HL-60 (cell line): Measurements from ENCODE around the gene KDM6A.

Experiments used
- DNase-seq, 2 experiments: peaks; one replicate each; pipeline ENCODE4 v3.0.0-alpha.2; 2010 to 2020; ENCODE audit warnings: low read depth in 1 of 2, low spot score in 1 of 2
- H3K27ac ChIP-seq: fragments of 250-450 bp; sonication (Bioruptor Pico); replicated peaks from 2 replicates; pipeline ENCODE4 v1.5.1; 2020; ENCODE audit warnings: mild to moderate bottlenecking, moderate library complexity
- H3K27me3 ChIP-seq: fragments of 250-450 bp; sonication (Bioruptor Pico); 2 replicates; pipeline ENCODE4 v1.5.1; 2021; ENCODE audit warnings: mild to moderate bottlenecking, moderate library complexity; ENCODE audit not compliant: insufficient read depth, poor library complexity, severe bottlenecking
- H3K4me3 ChIP-seq: replicated peaks from 2 replicates; pipeline ENCODE4 v1.5.1; 2011; ENCODE audit warnings: mild to moderate bottlenecking, control low read depth, low read length; ENCODE audit not compliant: insufficient read depth
- GABPA ChIP-seq: IDR thresholded peaks from 2 replicates; pipeline ENCODE4 v1.6.1; 2012; ENCODE audit warnings: low read depth
- POLR2AphosphoS5 ChIP-seq: IDR thresholded peaks from 2 replicates; pipeline ENCODE4 v1.6.1; 2012; ENCODE audit warnings: low read depth
- SPI1 ChIP-seq: IDR thresholded peaks from 2 replicates; pipeline ENCODE4 v1.6.1; 2012; ENCODE audit warnings: low read depth, mild to moderate bottlenecking, borderline replicate concordance
- TF ChIP-seq, protein P1 (sequence below): IDR thresholded peaks from 2 replicates; pipeline ENCODE4 v1.6.1; 2012; ENCODE audit warnings: low read depth; ENCODE audit not compliant: insufficient replicate concordance
- TF ChIP-seq, protein P2 (sequence below): IDR thresholded peaks from one replicate; pipeline ENCODE4 v1.5.1; 2011; ENCODE audit warnings: low read length, control low read depth, inconsistent platforms; ENCODE audit not compliant: insufficient read depth

The KDM6A gene

DNA sequence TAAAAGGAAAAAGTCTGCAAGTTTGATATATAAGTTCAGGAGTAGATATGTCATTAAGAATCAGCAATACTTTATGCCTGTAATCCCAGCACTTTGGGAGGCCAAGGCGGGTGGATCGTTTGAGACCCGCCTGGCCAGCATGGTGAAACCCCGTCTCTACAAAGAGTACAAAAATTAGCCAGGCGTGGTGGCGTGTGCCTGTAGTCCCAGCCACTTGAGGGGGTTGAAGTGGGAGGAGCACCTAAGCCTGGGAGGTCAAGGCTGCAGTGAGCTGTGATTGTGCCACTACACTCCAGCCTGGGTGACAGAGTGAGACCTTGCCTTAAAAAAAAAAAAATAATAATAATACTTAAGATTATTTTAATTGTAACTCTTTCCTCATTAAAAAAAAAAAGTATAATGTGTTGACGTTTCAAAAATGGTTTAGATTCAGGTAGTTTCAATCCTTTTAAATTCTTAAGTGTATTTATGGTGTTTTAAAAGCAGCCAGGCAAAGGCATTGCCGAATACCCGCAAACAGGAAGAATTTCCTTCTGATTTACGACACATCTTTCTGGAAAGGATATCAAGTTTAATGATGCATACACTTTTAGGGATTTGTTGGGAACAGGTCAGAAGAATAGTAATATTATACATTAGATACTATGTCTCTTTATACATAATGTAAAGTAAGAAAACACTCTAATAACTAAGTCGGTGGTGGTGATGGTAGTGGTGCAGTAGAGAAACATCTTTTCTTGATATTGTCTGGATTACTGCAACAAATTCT is 80.9 kb downstream of the KDM6A start:
- Histone ChIP-seq H3K4me3 (no peak overlapping the region), H3K27ac (no peak overlapping the region), H3K27me3 (no peaks in the 10 kb centered on the region)
- no peak for DNase-seq
- TF ChIP-seq POLR2AphosphoS5: no peak
- no peak for TF ChIP-seq GABPA
- no peak for TF ChIP-seq SPI1
- TF ChIP-seq, protein P1, sequence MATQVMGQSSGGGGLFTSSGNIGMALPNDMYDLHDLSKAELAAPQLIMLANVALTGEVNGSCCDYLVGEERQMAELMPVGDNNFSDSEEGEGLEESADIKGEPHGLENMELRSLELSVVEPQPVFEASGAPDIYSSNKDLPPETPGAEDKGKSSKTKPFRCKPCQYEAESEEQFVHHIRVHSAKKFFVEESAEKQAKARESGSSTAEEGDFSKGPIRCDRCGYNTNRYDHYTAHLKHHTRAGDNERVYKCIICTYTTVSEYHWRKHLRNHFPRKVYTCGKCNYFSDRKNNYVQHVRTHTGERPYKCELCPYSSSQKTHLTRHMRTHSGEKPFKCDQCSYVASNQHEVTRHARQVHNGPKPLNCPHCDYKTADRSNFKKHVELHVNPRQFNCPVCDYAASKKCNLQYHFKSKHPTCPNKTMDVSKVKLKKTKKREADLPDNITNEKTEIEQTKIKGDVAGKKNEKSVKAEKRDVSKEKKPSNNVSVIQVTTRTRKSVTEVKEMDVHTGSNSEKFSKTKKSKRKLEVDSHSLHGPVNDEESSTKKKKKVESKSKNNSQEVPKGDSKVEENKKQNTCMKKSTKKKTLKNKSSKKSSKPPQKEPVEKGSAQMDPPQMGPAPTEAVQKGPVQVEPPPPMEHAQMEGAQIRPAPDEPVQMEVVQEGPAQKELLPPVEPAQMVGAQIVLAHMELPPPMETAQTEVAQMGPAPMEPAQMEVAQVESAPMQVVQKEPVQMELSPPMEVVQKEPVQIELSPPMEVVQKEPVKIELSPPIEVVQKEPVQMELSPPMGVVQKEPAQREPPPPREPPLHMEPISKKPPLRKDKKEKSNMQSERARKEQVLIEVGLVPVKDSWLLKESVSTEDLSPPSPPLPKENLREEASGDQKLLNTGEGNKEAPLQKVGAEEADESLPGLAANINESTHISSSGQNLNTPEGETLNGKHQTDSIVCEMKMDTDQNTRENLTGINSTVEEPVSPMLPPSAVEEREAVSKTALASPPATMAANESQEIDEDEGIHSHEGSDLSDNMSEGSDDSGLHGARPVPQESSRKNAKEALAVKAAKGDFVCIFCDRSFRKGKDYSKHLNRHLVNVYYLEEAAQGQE: no peak
- TF ChIP-seq, protein P2, sequence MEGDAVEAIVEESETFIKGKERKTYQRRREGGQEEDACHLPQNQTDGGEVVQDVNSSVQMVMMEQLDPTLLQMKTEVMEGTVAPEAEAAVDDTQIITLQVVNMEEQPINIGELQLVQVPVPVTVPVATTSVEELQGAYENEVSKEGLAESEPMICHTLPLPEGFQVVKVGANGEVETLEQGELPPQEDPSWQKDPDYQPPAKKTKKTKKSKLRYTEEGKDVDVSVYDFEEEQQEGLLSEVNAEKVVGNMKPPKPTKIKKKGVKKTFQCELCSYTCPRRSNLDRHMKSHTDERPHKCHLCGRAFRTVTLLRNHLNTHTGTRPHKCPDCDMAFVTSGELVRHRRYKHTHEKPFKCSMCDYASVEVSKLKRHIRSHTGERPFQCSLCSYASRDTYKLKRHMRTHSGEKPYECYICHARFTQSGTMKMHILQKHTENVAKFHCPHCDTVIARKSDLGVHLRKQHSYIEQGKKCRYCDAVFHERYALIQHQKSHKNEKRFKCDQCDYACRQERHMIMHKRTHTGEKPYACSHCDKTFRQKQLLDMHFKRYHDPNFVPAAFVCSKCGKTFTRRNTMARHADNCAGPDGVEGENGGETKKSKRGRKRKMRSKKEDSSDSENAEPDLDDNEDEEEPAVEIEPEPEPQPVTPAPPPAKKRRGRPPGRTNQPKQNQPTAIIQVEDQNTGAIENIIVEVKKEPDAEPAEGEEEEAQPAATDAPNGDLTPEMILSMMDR: no peak

GRCh38 chrX:44954562-44954961 is 81.6 kb downstream of the KDM6A start:
- TF ChIP-seq, protein P1: no peak
- no peak for TF ChIP-seq GABPA
- TF ChIP-seq POLR2AphosphoS5: no peak
- no peak for TF ChIP-seq SPI1
- TF ChIP-seq, protein P2: no peak
- Histone ChIP-seq H3K4me3 (no peak overlapping the region), H3K27ac (no peak overlapping the region), H3K27me3 (no peaks in the 10 kb centered on the region)
- no peak for DNase-seq

GRCh38 chrX:44957848-44958247 is 84.9 kb downstream of the KDM6A start:
- no peak overlapping the region for H3K4me3 ChIP-seq

More at GRCh38 chrX:44957848-44958247, 84.9 kb downstream of the KDM6A start:
- Histone ChIP-seq H3K27me3 (no peaks in the 10 kb centered on the region), H3K27ac (no peak overlapping the region)
- DNase-seq: no peak
- TF ChIP-seq SPI1 (no peak), POLR2AphosphoS5 (no peak), GABPA (no peak)
- TF ChIP-seq, protein P1: no peak
- TF ChIP-seq, protein P2: no peak
